Measurements from ENCODE around the gene FOXC1.

FOXC1 gene

DNA sequence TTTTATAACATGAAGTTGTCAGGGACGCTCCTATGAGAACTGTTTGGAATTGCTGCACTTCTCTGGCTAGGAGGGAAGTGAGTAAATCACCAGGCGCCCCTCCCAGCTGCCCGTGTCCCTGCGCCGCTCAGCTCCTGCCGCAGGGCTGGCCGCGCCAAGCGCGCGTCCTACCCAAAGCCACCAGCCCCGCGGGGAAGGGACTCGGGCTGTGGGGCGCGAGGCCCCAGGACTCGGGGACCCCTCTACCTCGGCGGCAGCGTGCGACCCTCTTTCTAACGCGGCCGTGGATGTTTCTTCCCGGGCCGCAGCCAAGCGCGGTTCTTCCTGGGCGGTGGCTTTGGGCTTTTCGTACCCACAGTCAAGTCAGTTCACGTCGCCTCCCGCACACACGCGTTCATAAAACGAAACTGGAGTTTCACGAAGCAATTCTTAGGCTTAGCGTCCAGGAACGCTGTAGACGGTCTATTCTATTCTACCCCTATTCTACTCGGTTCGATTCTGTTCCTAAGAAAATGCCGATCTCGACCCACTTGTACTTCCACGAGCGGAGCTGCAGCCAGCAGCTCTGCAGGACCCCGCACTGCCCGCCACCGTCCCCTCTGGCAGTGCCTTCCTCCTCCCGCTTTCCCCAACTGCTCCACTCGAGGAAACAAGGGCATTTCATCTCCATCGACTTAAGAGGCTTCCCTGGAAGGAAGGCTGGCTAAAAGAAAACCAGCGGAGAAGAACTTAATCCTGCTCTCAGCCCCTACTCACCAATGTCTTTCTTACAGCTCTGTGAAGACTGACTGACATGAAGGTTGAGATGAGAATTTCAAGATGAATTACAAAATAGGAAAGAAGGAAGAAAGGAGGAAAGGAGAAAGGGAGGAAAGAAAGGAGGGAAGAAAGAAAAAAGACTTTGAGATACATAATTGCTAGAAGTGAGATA lies 15.4 kb downstream of the FOXC1 start:
- DNase-seq = no peak

DNA sequence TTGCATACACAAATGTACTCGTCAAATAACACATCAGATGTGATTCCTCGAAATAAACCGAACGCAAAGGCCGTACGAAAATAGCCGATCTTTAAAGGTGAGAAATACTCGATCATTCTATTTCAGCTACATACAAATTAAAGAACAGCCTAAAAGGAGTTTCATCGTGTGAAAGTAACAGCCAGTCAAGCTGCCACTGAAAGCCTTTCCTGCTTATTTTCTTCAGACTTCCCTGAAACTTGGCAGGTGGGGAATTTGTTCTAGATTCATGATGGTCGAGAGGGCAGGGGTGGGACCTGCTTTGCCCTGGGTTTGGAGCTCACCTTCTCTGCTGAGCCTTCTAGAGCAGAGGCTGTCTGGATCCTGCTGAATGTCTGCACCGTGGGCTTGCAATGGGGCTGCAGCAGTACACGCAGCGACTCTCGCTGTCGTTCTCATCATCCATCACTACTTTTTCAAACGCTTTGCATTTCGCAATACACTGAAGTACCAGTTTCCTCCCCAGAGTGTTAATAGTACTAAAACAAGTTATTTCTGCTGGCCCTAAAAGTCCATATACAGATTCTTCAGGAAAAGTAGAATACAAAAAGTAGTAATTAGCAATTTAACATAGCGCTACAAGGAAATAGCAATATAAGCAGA lies 16.2 kb downstream of the FOXC1 start:
- DNase-seq = no peak

DNA sequence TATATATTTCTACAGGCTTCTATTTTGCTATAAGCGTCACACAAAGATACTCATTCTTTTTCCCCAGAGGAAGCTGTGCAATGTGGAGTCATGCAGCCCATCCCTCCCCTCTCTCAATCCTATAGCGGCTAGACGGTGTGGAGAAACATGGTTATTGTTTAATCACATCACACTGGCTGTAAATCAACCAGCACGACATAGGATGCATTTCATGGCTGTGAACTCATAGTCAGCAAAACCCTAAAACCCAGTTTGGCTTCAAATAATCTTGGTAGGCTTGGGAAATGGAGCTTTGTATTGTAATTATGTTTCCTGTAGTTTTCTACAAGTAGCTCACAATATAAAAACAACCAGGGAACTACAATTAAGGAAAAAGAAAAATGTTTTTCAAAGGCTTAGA lies 16.8 kb downstream of the FOXC1 start:
- no peak for DNase-seq

DNA sequence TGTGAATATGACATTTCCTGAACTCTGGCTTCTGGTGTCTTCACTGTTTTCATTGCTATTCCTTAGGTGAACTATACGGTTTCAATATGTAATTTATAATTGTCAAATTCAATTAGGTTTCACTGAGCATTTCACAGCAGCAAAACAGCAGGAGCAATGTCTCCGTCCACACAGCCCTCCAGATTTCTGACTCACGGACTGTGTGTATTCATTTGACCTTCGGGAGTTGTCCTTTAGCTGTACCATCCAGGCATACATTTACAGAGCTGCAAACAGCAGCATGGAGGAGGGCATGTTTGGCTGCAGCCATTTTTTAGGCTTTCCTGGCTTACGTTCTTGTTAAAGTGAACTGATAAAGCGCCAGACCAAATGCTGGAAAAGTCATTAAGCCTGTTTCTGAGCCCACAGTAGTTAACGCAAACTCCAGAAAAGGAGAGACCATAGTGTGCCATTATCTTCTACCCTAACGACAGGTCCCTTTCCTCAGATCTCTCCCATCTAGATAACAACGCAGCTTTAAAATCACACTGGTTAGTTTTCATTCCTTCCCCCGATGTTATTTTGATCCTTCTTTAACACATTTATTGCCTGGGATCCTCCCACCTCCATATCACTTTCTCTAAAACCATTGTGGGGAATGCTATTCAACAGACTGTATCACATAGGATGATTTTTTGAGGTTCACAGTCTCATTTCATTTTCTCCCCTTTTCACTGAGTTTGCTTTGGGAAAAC lies 18.3 kb downstream of the FOXC1 start:
- no peak for DNase-seq

DNA sequence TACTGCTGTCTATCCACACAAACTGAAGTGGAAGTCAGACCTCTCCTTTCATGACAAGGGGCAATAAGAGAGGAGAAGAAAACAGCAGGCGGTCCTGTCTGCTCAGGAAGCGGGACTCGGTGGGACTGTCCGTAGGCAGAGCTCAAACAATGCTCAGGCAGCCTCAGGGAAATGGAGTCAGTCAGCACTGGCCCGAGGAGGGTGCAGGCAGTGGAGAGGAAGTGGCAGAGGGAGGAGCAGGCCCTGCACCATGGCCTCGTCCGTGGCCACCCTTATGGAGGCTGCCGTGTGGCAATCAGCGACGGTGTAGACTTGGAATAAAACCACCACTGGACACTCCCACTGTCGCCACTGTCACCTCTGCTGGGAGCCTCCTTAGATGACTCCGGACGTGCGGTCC lies 19.6 kb downstream of the FOXC1 start:
- no peak for DNase-seq

DNA sequence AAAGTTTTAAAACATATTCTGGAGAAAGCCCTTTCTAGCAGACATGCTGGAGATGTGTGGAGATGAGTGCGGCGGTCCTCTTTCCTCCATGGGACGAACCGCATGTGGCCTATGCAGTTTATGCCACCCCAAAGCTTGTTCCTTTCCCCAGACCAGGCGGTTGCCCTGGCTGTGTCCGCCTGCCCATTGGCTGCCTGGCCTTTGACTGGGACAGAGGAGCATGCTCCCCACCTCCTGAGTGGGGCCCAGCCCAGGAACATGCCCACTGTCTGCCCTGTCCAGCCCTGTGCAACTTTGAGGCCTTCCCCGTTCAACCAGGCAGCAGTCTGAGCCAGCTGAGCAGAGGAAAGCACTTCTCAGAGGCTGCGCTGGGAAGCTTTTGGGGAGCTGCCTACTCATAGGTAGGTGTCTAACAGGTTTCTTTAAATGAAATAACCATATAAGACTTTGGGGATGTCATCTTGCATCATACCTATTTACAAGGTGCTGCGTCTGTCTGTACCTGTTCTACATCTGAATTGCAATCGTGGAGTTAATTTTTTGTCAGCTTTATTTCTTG lies 20.6 kb downstream of the FOXC1 start:
- peak; percentile 29 for DNase-seq

DNA sequence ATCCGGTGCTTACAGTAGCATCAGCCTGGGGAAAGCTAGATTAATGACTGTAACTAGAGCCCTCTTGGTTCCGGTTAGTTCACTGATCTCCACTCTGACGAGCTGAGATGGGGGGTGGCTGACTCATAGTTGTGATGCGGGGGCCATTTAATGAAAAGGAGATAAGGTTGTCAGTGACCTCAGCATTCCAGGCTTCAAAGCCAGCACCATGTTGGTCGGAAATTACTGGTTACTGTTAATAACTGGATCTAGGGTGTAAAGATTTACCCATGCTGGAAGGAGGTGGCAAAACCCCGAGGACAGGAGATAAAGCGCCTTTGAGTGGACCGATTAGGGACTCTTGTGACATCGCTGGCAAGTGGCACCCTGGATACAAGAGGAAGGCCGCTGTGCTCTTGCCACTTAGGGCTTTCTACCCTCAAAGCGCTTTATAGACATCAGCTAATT lies 21.1 kb downstream of the FOXC1 start:
- peak; percentile 29 for DNase-seq

DNA sequence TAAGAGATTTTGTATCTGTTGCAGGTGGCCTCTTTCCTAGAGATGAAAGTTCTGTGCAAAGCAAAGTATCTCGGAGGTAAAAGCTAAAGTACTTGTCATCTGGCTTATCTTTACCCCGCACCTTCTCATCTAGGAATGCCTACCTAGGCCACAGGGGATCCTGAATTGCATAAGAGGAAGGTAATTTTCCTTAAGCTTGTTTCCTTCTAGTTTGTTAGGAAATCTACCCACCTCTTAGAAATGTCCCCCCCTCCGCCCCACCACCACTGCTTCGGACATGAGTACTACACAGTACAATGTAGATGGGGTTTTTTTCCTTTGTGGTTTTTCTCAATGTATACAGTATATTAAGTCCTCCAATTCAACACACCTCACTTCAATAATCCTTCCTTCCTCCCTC lies 21.5 kb downstream of the FOXC1 start:
- no peak for DNase-seq

DNA sequence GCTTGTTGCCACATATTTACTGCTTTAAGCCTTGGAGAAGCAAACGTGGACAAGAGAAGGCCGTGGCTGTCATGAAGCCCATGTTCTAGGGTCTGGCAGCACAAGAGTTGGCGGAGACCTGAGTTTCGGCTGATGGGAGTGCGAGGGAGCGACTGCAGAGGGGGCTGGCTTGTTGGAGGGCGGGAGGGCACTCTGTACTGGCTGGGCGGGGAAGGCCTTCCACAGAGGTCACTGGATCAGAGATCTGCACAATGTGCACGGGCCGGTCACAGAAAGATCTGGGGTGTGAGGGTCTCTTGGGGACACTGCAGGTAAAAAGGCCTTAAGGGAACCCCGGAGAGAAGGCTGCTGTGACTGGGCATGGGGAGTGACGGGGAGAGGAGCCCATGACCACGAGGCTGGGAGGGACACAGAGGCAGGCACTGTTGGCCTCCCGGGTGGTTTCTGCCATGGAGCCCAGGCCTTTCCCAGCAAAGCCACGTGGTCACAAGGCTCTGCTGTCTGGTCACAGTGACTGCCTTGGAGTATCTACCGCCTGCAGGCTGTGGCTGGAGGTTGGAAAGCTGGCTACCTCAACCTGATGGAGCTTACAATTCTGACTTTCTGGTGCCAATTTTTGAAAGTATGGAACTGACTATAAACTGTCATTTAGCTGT lies 23.8 kb downstream of the FOXC1 start:
- no peak for DNase-seq

DNA sequence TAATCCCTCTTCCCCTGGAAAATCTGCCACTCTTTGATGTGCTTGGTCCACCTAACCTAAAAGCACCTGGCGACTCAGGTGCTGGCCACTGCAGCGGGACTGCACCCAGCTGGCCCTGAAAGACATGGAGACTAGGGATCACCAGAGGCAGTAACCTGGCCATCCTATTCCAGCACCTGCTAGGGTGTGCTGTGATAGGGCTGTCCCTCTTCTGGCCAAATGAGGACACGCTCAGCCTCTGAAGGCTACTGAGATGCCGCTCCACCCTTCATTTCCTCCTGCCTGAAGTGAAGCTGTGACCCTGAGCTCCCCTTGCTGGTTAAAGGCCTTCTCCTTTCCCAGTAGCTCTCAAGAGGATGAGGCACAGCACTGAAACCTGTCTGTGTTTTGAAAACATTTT lies 24.4 kb downstream of the FOXC1 start:
- DNase-seq = no peak

DNA sequence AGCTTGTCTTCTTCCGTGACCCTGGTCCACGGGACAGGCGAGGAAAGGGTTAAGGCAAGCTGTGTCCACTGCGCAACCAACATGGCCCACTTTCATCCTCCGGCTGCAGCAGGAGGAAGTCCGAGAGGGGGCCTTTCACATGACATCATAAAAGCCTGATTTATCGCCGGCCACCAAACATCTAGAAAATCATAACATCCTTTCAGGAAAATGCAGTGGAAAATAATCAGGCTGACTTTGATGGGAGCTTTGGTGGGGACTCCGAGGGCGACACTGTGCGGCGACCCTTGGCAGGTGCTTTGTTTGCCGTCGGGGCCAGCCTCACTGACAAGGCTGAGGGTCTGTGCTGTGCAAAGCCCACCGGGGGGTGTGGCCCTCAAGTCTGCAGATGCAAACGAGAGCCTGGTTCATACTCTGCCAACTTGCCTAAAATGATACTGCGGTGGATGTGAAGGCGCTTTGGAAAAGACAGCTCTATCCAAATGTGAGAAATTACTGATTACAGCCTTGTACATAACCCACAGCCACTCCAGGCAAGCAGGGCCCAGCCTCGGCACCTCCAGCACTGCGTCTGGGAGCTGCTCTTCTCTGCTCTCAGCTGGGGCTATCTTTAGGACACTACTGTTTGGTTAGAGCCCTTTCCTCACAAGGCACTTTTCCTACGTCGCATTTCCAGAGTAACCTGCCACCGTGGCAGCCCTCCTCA lies 25.7 kb downstream of the FOXC1 start:
- DNase-seq = no peak

DNA sequence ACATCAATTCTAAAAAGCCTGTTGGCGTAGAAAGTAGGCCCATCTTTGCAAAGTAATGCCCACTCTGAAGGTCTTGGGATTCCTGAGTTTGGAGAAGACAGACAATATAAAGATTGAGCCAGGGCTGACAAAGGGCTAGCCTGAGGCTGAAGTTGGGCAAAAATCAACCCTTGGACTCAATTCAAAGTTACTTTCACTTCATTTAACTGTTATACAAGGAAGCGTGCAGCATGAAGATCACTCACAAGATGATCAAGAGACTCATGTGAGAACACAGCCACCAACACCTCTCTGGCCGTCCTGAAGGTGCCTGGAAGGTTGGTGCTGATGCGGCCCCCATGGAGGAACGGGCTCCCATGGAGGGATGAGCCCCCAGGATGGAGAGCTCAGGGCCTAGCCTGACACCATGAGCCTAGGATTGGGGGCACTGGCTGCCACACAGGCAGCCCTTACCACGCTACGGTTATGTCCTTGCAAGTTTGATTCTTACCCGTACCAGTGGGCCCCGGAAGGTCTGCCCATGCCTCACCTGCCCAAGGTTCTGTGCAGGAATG lies 26.6 kb downstream of the FOXC1 start:
- no peak for DNase-seq

DNA sequence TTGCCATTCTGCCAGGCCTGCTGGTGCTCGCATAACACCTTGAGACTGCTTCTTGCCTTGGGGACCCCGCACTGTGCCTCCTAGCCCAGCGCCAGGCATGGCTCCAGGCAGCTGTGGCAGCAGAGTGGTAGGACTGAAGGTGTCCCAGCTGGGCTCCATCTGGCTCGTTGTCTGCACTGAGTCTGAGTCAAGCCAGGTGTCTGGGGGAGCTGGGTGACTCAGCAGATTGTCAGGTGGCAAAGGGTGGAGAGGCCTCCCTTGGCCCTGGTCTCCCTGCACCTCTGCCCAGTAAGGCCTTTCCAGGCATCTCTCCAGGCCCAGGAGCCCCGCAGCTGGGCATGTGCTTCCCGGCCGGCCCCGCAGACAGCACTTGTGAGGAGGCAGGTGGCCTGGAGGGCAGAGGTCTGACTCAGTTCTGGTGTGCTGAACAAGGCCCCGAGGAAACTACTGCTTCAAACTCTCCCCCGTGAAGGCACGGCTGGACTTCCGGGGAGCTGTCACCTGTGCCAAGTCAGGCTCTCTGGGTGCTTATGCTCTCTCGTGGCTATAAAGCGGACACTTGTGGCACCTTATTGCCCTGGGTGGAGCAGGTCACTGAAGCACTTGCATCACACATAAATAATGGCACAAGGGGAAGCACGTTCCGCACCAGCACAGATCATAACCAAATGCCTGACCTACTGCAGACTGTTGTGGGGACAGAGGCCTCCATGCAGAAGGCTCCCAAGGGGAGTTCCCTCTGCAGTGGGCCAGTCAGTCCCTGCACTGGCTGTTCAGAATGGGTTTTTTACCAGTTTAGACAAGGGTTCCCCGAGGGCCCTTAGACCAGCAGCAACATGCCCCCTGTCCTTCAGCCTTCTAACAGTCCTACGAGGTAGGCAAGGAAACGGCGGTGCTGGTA lies 27.5 kb downstream of the FOXC1 start:
- DNase-seq = peak; percentile 76

DNA sequence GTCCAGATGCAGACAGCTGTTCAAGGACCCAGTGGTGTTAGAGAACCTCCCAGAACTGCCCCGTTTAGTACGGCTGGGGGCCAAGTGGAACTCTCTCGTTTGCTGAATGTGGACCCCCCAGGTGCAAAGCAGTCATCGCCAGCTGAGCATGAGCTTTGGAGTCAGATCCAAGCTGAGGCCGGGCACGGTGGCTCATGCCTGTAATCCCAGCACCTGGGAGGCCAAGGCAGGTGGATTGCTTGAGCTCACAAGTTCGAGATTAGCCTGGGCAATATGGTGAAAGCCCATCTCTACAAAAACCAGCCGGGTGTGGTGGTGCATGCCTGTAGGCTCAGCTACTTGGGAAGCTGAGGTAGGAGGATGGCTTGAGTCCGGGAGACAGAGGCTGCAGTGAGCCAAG lies 29.7 kb downstream of the FOXC1 start:
- DNase-seq = no peak

DNA sequence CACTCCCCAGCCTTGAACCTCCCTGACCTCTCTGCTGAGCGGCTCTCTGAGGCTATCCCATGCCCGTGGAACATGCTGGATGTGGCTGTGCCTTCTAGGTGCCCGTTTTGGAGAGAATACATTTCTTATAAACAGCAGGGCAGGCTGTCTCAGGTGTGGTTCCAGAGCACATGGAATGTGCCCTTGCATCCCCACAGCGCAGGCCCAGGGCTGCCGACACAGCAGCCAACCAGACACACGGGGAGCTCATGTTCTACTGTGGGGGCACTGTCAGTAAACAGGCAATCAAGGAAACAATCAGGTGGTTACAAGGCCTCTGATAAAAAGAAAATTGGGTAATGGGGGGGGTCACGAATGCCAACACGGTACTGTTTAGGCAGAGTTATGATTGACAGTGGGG lies 30.8 kb downstream of the FOXC1 start:
- DNase-seq = no peak

DNA sequence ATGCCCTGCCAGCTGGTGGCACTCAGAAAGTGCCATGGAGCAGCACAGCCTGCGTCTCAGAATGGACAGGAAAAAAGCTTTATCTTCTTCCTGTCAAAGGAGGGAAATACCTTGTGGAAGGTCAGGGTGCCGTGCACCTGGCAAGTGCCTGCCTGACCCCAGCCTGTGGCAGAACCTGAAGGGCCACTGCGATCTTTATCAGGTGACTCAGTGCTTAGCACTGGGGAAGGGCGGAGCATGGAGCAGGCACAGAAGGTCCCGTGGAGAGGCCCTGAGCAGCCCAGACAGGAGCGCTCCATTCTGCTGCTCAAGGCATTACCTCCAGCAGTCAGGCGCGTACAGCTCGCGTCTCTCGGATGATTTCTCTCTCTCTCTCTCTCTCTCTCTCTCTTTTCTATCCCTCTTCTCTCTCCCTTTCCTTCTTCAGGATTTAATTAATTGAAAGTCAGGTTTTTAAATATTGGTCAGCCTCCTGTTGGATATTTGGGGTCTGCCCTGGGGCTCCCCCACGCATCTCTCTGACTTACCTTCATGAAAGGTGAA lies 31.7 kb downstream of the FOXC1 start:
- peak; percentile 42 for DNase-seq

DNA sequence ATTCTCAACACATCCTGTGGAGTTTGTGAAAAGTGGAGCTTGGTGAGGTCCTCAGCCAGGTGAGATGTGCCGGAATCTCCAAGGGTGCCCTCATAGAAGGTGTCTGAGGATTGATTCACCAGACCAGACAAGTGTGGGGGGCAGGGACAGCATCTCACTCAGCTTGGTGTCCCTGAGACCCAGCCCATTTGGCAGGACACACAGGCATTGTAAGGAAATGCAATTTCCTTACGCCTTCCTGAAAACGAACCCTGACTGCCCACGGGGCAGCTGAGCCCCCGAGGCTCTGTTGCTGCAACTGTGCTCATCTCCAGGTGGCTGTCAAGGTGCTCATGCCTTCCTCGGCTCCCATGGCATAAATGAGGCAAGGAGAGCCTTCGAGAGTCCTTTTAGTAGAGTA lies 33.4 kb downstream of the FOXC1 start:
- DNase-seq = no peak

DNA sequence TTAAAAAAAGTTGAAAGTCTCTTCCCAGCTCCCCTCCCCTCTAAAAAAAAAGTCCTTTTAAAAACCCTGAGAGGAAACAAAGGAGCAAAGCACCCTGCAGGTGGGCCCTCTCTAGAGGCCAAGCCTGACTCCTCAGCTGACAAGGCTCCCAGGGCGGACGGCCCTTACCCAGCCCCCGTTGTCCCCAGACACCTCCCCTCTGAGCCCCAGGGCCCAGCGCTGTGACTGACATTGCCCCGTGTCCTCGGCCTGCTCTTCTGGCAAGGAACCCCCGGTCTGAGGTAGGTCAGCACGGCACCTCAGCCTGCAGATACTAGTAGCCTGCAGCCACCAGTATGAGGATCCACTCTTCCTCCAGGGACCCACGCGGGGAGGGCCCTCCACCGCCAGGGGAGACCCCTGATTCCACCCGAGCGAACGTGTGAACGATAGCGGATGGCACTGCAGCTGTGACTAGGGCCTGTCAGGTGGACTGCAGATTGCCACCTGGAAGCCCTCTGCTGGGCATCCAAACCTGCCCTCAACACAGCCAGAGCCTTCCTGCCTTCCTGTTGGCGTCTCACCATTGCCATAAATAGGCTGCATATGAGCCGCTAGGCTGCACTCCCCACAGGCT lies 34.2 kb downstream of the FOXC1 start:
- DNase-seq = no peak

DNA sequence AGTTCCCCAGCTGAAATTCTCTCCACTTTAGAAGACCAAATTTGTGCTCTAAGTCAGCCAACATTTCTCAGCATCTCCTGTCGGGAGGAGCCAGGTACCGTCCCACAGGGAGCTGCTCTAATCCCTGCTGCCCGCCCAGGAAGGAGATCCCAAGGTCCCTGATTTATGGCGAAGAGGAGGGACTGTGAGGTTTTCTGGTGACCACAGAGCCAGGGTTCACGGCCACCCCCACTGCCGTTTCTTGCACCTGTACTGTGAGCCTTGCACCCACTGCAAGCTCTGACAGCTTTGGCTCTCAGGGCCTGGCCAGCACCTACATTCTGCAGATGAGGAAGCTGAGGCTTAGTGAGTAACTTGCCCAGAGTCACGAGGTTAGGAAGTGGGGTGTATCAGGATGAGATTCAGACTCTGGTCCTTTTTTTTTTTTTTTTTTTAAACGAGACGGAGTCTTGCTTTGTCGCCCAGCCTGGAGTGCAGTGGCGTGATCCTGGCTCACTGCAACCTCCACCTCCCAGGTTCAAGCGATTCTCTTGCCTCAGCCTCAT lies 34.9 kb downstream of the FOXC1 start:
- DNase-seq = no peak
